K562 (cell line): ENCODE data around the gene DEGS2.

ENCODE experiments used
- BRD4 ChIP-seq: fragments of 200-600 bp; sonication (generic); IDR thresholded peaks from 2 replicates; pipeline ENCODE4 v1.6.1; 2017; ENCODE audit warnings: inconsistent platforms
- CHD4 ChIP-seq: fragments of 200-600 bp; sonication (generic); IDR thresholded peaks from 3 replicates; pipeline ENCODE4 v1.6.1; 2012; ENCODE audit warnings: low read depth, mild to moderate bottlenecking, mixed read lengths, low read length, inconsistent platforms; ENCODE audit not compliant: insufficient read depth, insufficient replicate concordance, poor library complexity, severe bottlenecking
- CTCF ChIP-seq, 3 experiments: IDR thresholded peaks in 2 of 3; conservative IDR thresholded peaks in 1 of 3; 2 replicates each; pipeline ENCODE4 v1.5.1; 2011 to 2012; ENCODE audit warnings: low read length in 3 of 3, mild to moderate bottlenecking in 3 of 3, control low read depth in 2 of 3, improper control_type of control experiment in 1 of 3, inconsistent platforms in 1 of 3, low read depth in 1 of 3, mixed read lengths in 1 of 3, moderate library complexity in 1 of 3; ENCODE audit not compliant: insufficient read depth in 2 of 3
- HBP1 ChIP-seq: fragments of 450-650 bp; formaldehyde crosslinking; IDR thresholded peaks from 2 replicates; pipeline ENCODE4 v1.4.0; 2022; ENCODE audit warnings: missing genetic modification characterization
- HDAC2 ChIP-seq: fragments of 450-650 bp; IDR thresholded peaks from 2 replicates; pipeline ENCODE4 v1.6.1; 2016; ENCODE audit warnings: mild to moderate bottlenecking
- POLR2AphosphoS5 ChIP-seq: IDR thresholded peaks from 2 replicates; pipeline ENCODE4 v1.6.1; 2011; ENCODE audit warnings: mild to moderate bottlenecking, low read depth, low read length, moderate library complexity; ENCODE audit not compliant: control insufficient read depth, insufficient read depth
- SAFB ChIP-seq: fragments of 200-400 bp; formaldehyde crosslinking; IDR thresholded peaks from 2 replicates; pipeline ENCODE4 v1.6.1; 2017; ENCODE audit warnings: low read depth, low read length, borderline replicate concordance
- SIX5 ChIP-seq, 2 experiments: IDR thresholded peaks; 2 replicates each; pipeline ENCODE4 v1.6.1; 2011; ENCODE audit warnings: low read length in 2 of 2, borderline replicate concordance in 1 of 2, low read depth in 1 of 2, mild to moderate bottlenecking in 1 of 2, moderate library complexity in 1 of 2; ENCODE audit not compliant: insufficient read depth in 1 of 2
- TEAD1 ChIP-seq, 2 experiments: fragments of 450-650 bp in 1 of 2; sonication (generic) in 1 of 2; formaldehyde crosslinking; IDR thresholded peaks; 2 replicates each; pipeline versions ENCODE4 v1.4.0 to v1.8.0; 2020 to 2022; ENCODE audit warnings: mild to moderate bottlenecking in 2 of 2, missing genetic modification reagents in 1 of 2
- USF2 ChIP-seq: sonication (generic); formaldehyde crosslinking; IDR thresholded peaks from 2 replicates; pipeline ENCODE4 v1.5.0; 2020; ENCODE audit warnings: missing genetic modification reagents
- YY1 ChIP-seq, 3 experiments: IDR thresholded peaks; 2 replicates each; pipeline ENCODE4 v1.6.1; 2011; ENCODE audit warnings: low read length in 2 of 3, mild to moderate bottlenecking in 2 of 3, moderate library complexity in 2 of 3, borderline replicate concordance in 1 of 3, control low read depth in 1 of 3, low read depth in 1 of 3; ENCODE audit not compliant: insufficient read depth in 3 of 3, insufficient replicate concordance in 2 of 3, control insufficient read depth in 1 of 3, insufficient read length in 1 of 3; ENCODE audit errors: extremely low read depth in 1 of 3
- ZNF140 ChIP-seq: fragments of 250-450 bp; sonication (Bioruptor Pico); IDR thresholded peaks from 2 replicates; pipeline ENCODE4 v1.8.0; 2021; ENCODE audit warnings: moderate library complexity, mild to moderate bottlenecking, inconsistent platforms
- ZNF232 ChIP-seq: sonication (generic); formaldehyde crosslinking; IDR thresholded peaks from 2 replicates; pipeline ENCODE4 v1.8.0; 2022; ENCODE audit warnings: mild to moderate bottlenecking, missing genetic modification reagents

- TF ChIP-seq SIX5 (IDR thresholded peaks at IDR 0.05; ENCODE audit: borderline replicate concordance in 1 of 2, insufficient read depth in 1 of 2, low read depth in 1 of 2, low read length in 2 of 2) (no peak), CTCF (IDR thresholded peaks at IDR 0.05 in 2 of 3, conservative IDR thresholded peaks at IDR 0.05 in 1 of 3; ENCODE audit: insufficient read depth in 2 of 3, low read depth in 1 of 3, low read length in 3 of 3) (no peak), BRD4 (no peak), SAFB (no peak), ZNF232 (CRISPR knock-in tag) (no peak), TEAD1 (CRISPR knock-in tag; IDR thresholded peaks at IDR 0.05) (no peak), USF2 (no peak), CHD4 (no peak), ZNF140 (CRISPR knock-in tag) (no peak), POLR2AphosphoS5 (no peak), YY1 (IDR thresholded peaks at IDR 0.05; ENCODE audit: borderline replicate concordance in 1 of 3, control insufficient read depth in 1 of 3, extremely low read depth in 1 of 3, insufficient read depth in 3 of 3, insufficient read length in 1 of 3, insufficient replicate concordance in 2 of 3, low read depth in 1 of 3, low read length in 2 of 3) (no peak), HDAC2 (no peak), HBP1 (CRISPR knock-in tag) (no peak)
Observed at GRCh38 chr14:100124551-100125088, 34.8 kb downstream of the DEGS2 start.
